Hepatic stellate cell (primary cell): ENCODE results near the gene MYOM1.
"Not testable (repeated sequence)": the region's sequence is repeated elsewhere in the genome, so short reads cannot be mapped to it uniquely, and the experiment has no call there.

ENCODE experiments used
- DNase-seq: peaks from one replicate; pipeline ENCODE4 v3.0.0; 2011; ENCODE audit warnings: low spot score

MYOM1 gene

GRCh38 chr18:3248658-3249359 lies 29.0 kb upstream of the MYOM1 start:
- DNase-seq = no peak

- no peak for DNase-seq
Observed at GRCh38 chr18:3248062-3248657, 28.4 kb upstream of the MYOM1 start.

GRCh38 chr18:3247240-3248061 lies 27.7 kb upstream of the MYOM1 start, which contains the start of gene MYL12A:
Gene MYL12A (plus strand): TSS chr18:3247801. CDS start chr18:3253248, 5,447 bp downstream.
- peak; percentile 92 for DNase-seq

GRCh38 chr18:3246635-3247239 lies 27.0 kb upstream of the MYOM1 start:
- no peak for DNase-seq

GRCh38 chr18:3245853-3246634 lies 26.3 kb upstream of the MYOM1 start:
- DNase-seq = peak; percentile 74

- no peak for DNase-seq
Observed at GRCh38 chr18:3245185-3245564, 25.4 kb upstream of the MYOM1 start.

- DNase-seq = no peak
Observed at GRCh38 chr18:3238742-3239141, 19.0 kb upstream of the MYOM1 start.

GRCh38 chr18:3236470-3236869 lies 16.7 kb upstream of the MYOM1 start:
- no peak for DNase-seq

GRCh38 chr18:3235846-3236245 lies 16.1 kb upstream of the MYOM1 start:
- no peak for DNase-seq

- DNase-seq = no peak
Observed at GRCh38 chr18:3234457-3234856, 14.7 kb upstream of the MYOM1 start.

GRCh38 chr18:3233433-3234168 lies 13.8 kb upstream of the MYOM1 start:
- DNase-seq = no peak

GRCh38 chr18:3233004-3233403 lies 13.2 kb upstream of the MYOM1 start:
- DNase-seq = no peak

GRCh38 chr18:3230401-3231334 lies 10.9 kb upstream of the MYOM1 start:
- no peak for DNase-seq

- no peak for DNase-seq
Observed at GRCh38 chr18:3226048-3226447, 6.3 kb upstream of the MYOM1 start.

GRCh38 chr18:3225588-3225987 lies 5.8 kb upstream of the MYOM1 start:
- no peak for DNase-seq

GRCh38 chr18:3224223-3224622 lies 4.5 kb upstream of the MYOM1 start:
- no peak for DNase-seq

GRCh38 chr18:3223356-3223755 lies 3.6 kb upstream of the MYOM1 start:
- no peak for DNase-seq

GRCh38 chr18:3221496-3221895 lies 1.7 kb upstream of the MYOM1 start:
- no peak for DNase-seq

- not testable (repeated sequence) for DNase-seq
Observed at GRCh38 chr18:3220868-3221267, 1.1 kb upstream of the MYOM1 start.

- no peak for DNase-seq
Observed at GRCh38 chr18:3219241-3219630, 532 bp downstream of the MYOM1 start.
